SK-N-SH treated with all-trans-retinoic acid at 6 μM for 48 hours (cell line): ENCODE results near the gene TTC28.

Source experiments
- ATAC-seq: fragments of 200-7000 bp; cut with Tn5 transposase; 3 replicates; pipeline ENCODE4 v1.9.1; 2020; ENCODE audit warnings: mild to moderate bottlenecking, moderate library complexity
- ARNTL ChIP-seq: fragments of 450-650 bp; formaldehyde crosslinking; IDR thresholded peaks from 2 replicates; pipeline ENCODE4 v1.5.0; 2020; ENCODE audit warnings: low read depth, mild to moderate bottlenecking, moderate library complexity, borderline replicate concordance
- BACH2 ChIP-seq: fragments of 250-450 bp; sonication (Bioruptor Pico); IDR thresholded peaks from 2 replicates; pipeline ENCODE4 v1.9.0; 2021; ENCODE audit warnings: mild to moderate bottlenecking, borderline replicate concordance
- CSDC2 ChIP-seq: fragments of 250-450 bp; sonication (Bioruptor Pico); IDR thresholded peaks from 2 replicates; pipeline ENCODE4 v1.5.0; 2020; ENCODE audit warnings: mild to moderate bottlenecking, moderate library complexity
- ESRRG ChIP-seq: fragments of 250-450 bp; sonication (Bioruptor Pico); IDR thresholded peaks from 2 replicates; pipeline ENCODE4 v1.6.1; 2021; ENCODE audit warnings: mild to moderate bottlenecking
- GLIS3 ChIP-seq: fragments of 250-450 bp; sonication (Bioruptor Pico); IDR thresholded peaks from 2 replicates; pipeline ENCODE4 v1.5.0; 2020; ENCODE audit warnings: mild to moderate bottlenecking, moderate library complexity
- ISL1 ChIP-seq: fragments of 250-450 bp; sonication (Bioruptor Pico); IDR thresholded peaks from 2 replicates; pipeline ENCODE4 v2.1.2; 2022; ENCODE audit warnings: mild to moderate bottlenecking, moderate library complexity
- OSR1 ChIP-seq: fragments of 250-450 bp; sonication (Bioruptor Pico); IDR thresholded peaks from 2 replicates; pipeline ENCODE4 v1.8.0; 2022; ENCODE audit warnings: moderate library complexity, mild to moderate bottlenecking, inconsistent platforms
- PPARA ChIP-seq: fragments of 250-450 bp; sonication (Bioruptor Pico); IDR thresholded peaks from 2 replicates; pipeline ENCODE4 v1.5.0; 2020; ENCODE audit warnings: mild to moderate bottlenecking, borderline replicate concordance
- RARB ChIP-seq: fragments of 250-450 bp; sonication (Bioruptor Pico); IDR thresholded peaks from 2 replicates; pipeline ENCODE4 v1.8.0; 2021; ENCODE audit warnings: mild to moderate bottlenecking, moderate library complexity
- SNAI2 ChIP-seq: fragments of 250-450 bp; sonication (Bioruptor Pico); IDR thresholded peaks from 2 replicates; pipeline ENCODE4 v1.5.0; 2020; ENCODE audit warnings: mild to moderate bottlenecking, moderate library complexity
- TOX ChIP-seq: fragments of 250-450 bp; sonication (Bioruptor Pico); IDR thresholded peaks from 2 replicates; pipeline ENCODE4 v1.8.0; 2021; ENCODE audit warnings: mild to moderate bottlenecking, moderate library complexity, borderline replicate concordance
- ZC3H10 ChIP-seq: fragments of 250-450 bp; sonication (Bioruptor Pico); IDR thresholded peaks from 2 replicates; pipeline ENCODE4 v1.5.1; 2021; ENCODE audit warnings: mild to moderate bottlenecking, moderate library complexity
- ZFP3 ChIP-seq: fragments of 250-450 bp; sonication (Bioruptor Pico); IDR thresholded peaks from 2 replicates; pipeline ENCODE4 v1.5.0; 2020; ENCODE audit warnings: mild to moderate bottlenecking, moderate library complexity
- ZFP30 ChIP-seq: fragments of 450-650 bp; formaldehyde crosslinking; IDR thresholded peaks from 2 replicates; pipeline ENCODE4 v1.5.0; 2022; ENCODE audit warnings: mild to moderate bottlenecking, moderate library complexity
- ZNF565 ChIP-seq: fragments of 450-650 bp; formaldehyde crosslinking; conservative IDR thresholded peaks from 2 replicates; pipeline ENCODE4 v1.5.0; 2020; ENCODE audit warnings: low read depth, mild to moderate bottlenecking, moderate library complexity
- ZNF70 ChIP-seq: fragments of 450-650 bp; formaldehyde crosslinking; IDR thresholded peaks from 2 replicates; pipeline ENCODE4 v1.5.0; 2020; ENCODE audit warnings: mild to moderate bottlenecking, moderate library complexity
- ZNF8 ChIP-seq: fragments of 450-650 bp; formaldehyde crosslinking; IDR thresholded peaks from 2 replicates; pipeline ENCODE4 v1.5.0; 2020; ENCODE audit warnings: mild to moderate bottlenecking, moderate library complexity
- TF ChIP-seq, protein P1 (sequence below): fragments of 250-450 bp; sonication (Bioruptor Pico); IDR thresholded peaks from 2 replicates; pipeline ENCODE4 v1.8.0; 2021; ENCODE audit warnings: low read depth, mild to moderate bottlenecking, moderate library complexity, borderline replicate concordance
- TF ChIP-seq, protein P2 (sequence below): fragments of 250-450 bp; sonication (Bioruptor Pico); IDR thresholded peaks from 2 replicates; pipeline ENCODE4 v1.8.0; 2020; ENCODE audit warnings: mild to moderate bottlenecking, moderate library complexity, borderline replicate concordance
- TF ChIP-seq, protein P3 (sequence below): fragments of 250-450 bp; sonication (Bioruptor Pico); IDR thresholded peaks from 2 replicates; pipeline ENCODE4 v1.5.1; 2021; ENCODE audit warnings: mild to moderate bottlenecking, moderate library complexity

TTC28 gene

DNA sequence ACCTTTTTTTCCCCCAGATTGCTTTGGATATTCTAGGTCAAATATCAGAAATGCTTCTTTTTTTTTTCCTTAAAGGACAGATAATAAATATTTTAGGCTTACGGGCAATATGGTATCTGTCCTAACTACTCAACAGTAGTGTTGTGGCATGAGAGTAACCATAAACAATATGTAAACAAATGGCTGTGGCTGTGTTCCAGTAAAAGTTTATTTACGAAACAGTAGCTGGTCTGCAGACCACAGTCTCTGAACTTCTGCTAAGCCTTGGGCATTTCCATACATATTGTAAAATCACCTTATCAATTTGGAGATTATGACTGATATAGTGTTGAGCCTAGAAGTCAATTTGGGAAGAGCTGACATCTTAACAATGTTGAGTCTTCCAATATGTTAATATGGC lies 621.6 kb downstream of the TTC28 start:
- TF ChIP-seq ZNF8 (CRISPR knock-in tag): no peak
- TF ChIP-seq RARB (CRISPR knock-in tag): no peak
- TF ChIP-seq BACH2 (CRISPR knock-in tag): no peak
- TF ChIP-seq, protein P1, sequence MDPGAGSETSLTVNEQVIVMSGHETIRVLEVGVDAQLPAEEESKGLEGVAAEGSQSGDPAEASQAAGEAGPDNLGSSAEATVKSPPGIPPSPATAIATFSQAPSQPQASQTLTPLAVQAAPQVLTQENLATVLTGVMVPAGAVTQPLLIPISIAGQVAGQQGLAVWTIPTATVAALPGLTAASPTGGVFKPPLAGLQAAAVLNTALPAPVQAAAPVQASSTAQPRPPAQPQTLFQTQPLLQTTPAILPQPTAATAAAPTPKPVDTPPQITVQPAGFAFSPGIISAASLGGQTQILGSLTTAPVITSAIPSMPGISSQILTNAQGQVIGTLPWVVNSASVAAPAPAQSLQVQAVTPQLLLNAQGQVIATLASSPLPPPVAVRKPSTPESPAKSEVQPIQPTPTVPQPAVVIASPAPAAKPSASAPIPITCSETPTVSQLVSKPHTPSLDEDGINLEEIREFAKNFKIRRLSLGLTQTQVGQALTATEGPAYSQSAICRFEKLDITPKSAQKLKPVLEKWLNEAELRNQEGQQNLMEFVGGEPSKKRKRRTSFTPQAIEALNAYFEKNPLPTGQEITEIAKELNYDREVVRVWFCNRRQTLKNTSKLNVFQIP (CRISPR knock-in tag): no peak
- no peak for TF ChIP-seq GLIS3 (CRISPR knock-in tag)
- no peak for TF ChIP-seq ZFP30 (CRISPR knock-in tag)
- no peak for ATAC-seq

DNA sequence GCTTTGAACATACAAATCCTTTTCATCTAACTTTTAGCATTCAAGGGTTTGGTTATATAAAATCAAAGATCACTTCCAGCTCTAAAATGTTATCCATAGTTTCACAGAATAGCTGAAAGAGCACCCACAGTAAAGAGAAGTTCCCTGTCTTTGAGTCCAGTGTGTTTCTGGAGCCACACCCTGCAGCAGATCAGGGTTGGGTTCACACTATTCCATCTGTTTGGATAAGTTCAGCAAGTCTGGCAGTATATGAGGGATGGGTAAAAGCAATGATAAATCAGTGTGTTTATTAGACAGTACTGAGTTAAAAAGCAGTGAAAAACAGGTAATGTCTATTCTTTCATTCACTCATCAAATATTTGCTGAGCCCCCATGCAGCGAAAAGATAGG lies 624.8 kb downstream of the TTC28 start:
- no peak for ATAC-seq

DNA sequence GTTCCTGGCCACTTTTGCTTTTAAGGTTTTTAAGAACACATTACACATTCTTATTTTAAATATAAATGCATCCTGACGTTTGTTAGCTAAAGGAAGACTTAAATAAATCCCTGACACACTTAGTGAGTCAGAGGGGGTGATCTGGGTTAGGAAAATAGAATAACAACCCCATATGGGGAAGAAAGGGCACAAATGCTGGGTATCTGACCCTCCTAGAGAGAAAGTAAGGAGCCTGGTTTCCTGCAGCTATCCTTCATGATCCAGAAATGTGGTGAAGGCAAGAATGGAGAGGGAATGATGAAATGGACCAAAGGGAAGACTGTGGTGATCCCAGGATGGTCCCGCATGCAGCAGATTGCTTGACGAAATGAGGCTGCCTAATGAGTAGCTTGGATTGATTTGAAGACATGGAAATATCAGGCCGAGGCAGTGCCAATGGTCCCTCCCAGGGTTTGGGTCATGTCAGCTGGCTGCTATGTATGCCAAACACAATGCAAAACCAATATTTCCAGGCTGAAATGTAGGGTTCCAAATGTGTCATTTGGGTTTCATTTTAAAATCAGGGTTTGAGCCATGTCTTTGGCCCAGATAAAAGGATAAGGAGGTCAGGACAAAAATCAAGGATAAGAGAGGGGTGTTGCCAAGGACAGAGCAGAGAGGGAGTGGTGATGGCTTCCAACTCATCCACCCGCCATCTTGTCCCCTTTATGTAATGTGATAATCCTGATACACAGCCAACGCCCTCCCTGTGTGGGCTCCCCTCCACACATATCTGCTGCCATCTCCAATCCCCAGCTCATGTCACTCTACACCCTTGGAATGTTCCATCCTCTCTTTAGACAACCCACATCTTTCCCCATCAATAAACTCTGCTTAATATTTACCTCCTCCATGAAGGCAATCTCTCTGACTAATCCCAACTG lies 625.5 kb downstream of the TTC28 start:
- no peak for TF ChIP-seq SNAI2 (CRISPR knock-in tag)
- no peak for TF ChIP-seq ZC3H10 (CRISPR knock-in tag)
- TF ChIP-seq GLIS3 (CRISPR knock-in tag): no peak
- no peak for TF ChIP-seq ISL1 (CRISPR knock-in tag)
- TF ChIP-seq OSR1: no peak
- TF ChIP-seq ZFP30 (CRISPR knock-in tag): no peak
- TF ChIP-seq ZNF70 (CRISPR knock-in tag): no peak
- TF ChIP-seq PPARA (CRISPR knock-in tag): no peak
- no peak for TF ChIP-seq ZNF565 (CRISPR knock-in tag)
- TF ChIP-seq BACH2 (CRISPR knock-in tag): no peak
- TF ChIP-seq ZNF8 (CRISPR knock-in tag): no peak
- TF ChIP-seq, all 23 proteins: peak for 0
- no peak; the same call in 2 of the 3 replicates for ATAC-seq

More for the DNA sequence above, 624.8 kb downstream of the TTC28 start:
- no peak for TF ChIP-seq ZFP30 (CRISPR knock-in tag)
- TF ChIP-seq, protein P2, sequence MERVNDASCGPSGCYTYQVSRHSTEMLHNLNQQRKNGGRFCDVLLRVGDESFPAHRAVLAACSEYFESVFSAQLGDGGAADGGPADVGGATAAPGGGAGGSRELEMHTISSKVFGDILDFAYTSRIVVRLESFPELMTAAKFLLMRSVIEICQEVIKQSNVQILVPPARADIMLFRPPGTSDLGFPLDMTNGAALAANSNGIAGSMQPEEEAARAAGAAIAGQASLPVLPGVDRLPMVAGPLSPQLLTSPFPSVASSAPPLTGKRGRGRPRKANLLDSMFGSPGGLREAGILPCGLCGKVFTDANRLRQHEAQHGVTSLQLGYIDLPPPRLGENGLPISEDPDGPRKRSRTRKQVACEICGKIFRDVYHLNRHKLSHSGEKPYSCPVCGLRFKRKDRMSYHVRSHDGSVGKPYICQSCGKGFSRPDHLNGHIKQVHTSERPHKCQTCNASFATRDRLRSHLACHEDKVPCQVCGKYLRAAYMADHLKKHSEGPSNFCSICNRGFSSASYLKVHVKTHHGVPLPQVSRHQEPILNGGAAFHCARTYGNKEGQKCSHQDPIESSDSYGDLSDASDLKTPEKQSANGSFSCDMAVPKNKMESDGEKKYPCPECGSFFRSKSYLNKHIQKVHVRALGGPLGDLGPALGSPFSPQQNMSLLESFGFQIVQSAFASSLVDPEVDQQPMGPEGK (CRISPR knock-in tag): no peak
- no peak for TF ChIP-seq ZFP3
- TF ChIP-seq BACH2 (CRISPR knock-in tag): no peak
- TF ChIP-seq PPARA (CRISPR knock-in tag): no peak
- TF ChIP-seq GLIS3 (CRISPR knock-in tag): no peak
- TF ChIP-seq CSDC2 (CRISPR knock-in tag): no peak
- TF ChIP-seq SNAI2 (CRISPR knock-in tag): no peak
- no peak for TF ChIP-seq RARB (CRISPR knock-in tag)
- TF ChIP-seq ZNF565 (CRISPR knock-in tag): no peak
- TF ChIP-seq OSR1: no peak
- no peak for TF ChIP-seq ESRRG (CRISPR knock-in tag)
- TF ChIP-seq ISL1 (CRISPR knock-in tag): no peak
- TF ChIP-seq ARNTL (CRISPR knock-in tag): no peak
- TF ChIP-seq, protein P3, sequence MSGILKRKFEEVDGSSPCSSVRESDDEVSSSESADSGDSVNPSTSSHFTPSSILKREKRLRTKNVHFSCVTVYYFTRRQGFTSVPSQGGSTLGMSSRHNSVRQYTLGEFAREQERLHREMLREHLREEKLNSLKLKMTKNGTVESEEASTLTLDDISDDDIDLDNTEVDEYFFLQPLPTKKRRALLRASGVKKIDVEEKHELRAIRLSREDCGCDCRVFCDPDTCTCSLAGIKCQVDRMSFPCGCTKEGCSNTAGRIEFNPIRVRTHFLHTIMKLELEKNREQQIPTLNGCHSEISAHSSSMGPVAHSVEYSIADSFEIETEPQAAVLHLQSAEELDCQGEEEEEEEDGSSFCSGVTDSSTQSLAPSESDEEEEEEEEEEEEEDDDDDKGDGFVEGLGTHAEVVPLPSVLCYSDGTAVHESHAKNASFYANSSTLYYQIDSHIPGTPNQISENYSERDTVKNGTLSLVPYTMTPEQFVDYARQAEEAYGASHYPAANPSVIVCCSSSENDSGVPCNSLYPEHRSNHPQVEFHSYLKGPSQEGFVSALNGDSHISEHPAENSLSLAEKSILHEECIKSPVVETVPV (CRISPR knock-in tag): no peak
- TF ChIP-seq ZNF70 (CRISPR knock-in tag): no peak
- TF ChIP-seq TOX (CRISPR knock-in tag): no peak
- no peak for TF ChIP-seq ZNF8 (CRISPR knock-in tag)

DNA sequence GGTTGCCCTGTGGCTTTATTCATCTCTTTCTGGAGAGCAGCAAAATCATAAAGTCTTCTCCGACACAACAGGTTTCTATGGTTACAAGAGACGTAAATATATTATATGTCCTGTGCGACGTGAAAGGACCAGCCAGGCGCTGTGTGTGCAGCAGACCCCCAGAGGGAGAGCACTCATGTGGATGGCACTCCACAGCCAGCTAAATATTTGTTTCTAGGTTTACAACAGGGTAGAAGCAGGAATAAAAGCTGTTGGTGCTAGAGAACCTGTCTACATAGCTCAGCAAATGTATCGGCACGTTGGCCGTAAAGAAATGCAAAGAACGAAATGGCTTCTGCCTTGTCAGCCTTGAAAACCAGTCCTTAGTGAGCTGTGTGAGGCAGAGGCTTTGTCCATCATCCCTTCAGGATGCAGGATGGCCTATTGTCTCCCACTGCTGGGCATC lies 626.8 kb downstream of the TTC28 start:
- TF ChIP-seq ZNF70 (CRISPR knock-in tag) (no peak), RARB (CRISPR knock-in tag) (no peak)
- peak; percentile 42; the same call in 2 of the 3 replicates for ATAC-seq
